ENCODE results near the gene SLC12A3. TPM values are rescaled to one million over a fixed set of nuclear protein-coding genes. Genes with fewer than 3 reads are reported as not detected.
"Not testable (repeated sequence)": the region's sequence is repeated elsewhere in the genome, so short reads cannot be mapped to it uniquely, and the experiment has no call there.

The SLC12A3 gene
- polyA plus RNA-seq, 2 of the 4 experiments (the other 2 are of a cell fraction), result 0.08 to 0.09 TPM

GRCh38 chr16:56933828-56934598 lies 69.0 kb downstream of the SLC12A3 start:
- Histone ChIP-seq H3K4me3 (peak overlapping the region; percentile 99), H3K27ac (peak overlapping the region in 1 of 2 experiments; percentile 94; a peak in 2 of 6 replicates), H3K4me2 (peak overlapping the region; percentile 88), H3K9me3 (no peaks in the 10 kb centered on the region), H3K4me1 (peaks cover 41% of the 10 kb centered on the region)
- WGBS (ENCODE audit: missing lambda C conversion rate), result 65% methylated on average over 8 of the region's 8 CpGs
- no peak for ATAC-seq
- ChIA-PET CTCF (interaction anchor here (0.7 kb wide), 1 partner anchor 67 kb away, joined by 3 read pairs; no protein-coding TSS in a partner anchor), POLR2A (interaction anchor here (0.8 to 1.3 kb wide), 2 partner anchors 8 to 66 kb away, joined by 3 to 4 read pairs; no protein-coding TSS in a partner anchor)
- FAIRE-seq, result no peak
- DNase-seq (ENCODE audit: low read depth in 1 of 2, low spot score in 1 of 2), result no peak
- TF ChIP-seq CEBPB (IDR thresholded peaks at IDR 0.05), result 0 out of 4 replicates have a peak, but pooled peaks of 1 of the 2 experiments have one; percentile 1
- TF ChIP-seq, protein P1, sequence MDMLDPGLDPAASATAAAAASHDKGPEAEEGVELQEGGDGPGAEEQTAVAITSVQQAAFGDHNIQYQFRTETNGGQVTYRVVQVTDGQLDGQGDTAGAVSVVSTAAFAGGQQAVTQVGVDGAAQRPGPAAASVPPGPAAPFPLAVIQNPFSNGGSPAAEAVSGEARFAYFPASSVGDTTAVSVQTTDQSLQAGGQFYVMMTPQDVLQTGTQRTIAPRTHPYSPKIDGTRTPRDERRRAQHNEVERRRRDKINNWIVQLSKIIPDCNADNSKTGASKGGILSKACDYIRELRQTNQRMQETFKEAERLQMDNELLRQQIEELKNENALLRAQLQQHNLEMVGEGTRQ (IDR thresholded peaks at IDR 0.05), result no peak
- no peak for TF ChIP-seq ESRRA (IDR thresholded peaks at IDR 0.05; ENCODE audit: borderline replicate concordance, low read length)

DNA sequence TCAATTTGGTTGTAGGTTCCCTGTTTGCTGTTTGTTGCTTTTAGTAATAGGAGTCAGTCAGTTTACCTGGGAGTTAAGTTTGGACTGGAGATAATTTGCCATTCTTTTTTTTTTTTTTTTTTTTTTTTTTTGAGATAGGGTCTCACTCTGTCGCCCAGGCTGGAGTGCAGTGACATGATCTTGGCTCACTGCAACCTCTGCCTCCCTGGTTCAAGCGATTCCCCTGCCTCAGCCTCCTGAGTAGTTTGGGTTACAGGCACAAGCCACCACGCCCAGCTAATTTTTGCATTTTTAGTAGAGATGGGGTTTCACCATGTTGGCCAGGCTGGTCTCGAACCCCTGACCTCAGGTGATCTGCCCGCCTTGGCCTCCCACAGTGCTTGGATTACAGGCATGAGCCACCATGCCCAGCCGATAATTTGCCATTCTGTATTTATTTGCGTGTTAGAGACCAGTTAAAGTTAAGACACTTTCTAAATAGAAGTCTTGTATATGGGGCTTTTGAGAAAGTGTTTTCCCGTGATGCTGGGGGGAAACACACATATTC lies 69.7 kb downstream of the SLC12A3 start:
- H3K27ac ChIP-seq; H3K9me3 ChIP-seq; POLR2A ChIA-PET; CTCF ChIA-PET; FAIRE-seq; ATAC-seq; DNase-seq (ENCODE audit: low read depth in 1 of 2, low spot score in 1 of 2); H3K4me3 ChIP-seq: not testable (repeated sequence)
- peak overlapping the region; percentile 88 for H3K4me2 ChIP-seq
- H3K4me1 ChIP-seq, result peaks cover 41% of the 10 kb centered on the region
- WGBS (ENCODE audit: missing lambda C conversion rate), result 96% methylated on average over 7 of the region's 8 CpGs

- Histone ChIP-seq H3K9me3 (no peaks in the 10 kb centered on the region), H3K4me1 (peaks cover 41% of the 10 kb centered on the region), H3K4me3 (no peak overlapping the region; the same call in 2 of the 3 replicates), H3K4me2 (peak overlapping the region; percentile 88), H3K27ac (no peak overlapping the region)
- TF ChIP-seq, protein P2, sequence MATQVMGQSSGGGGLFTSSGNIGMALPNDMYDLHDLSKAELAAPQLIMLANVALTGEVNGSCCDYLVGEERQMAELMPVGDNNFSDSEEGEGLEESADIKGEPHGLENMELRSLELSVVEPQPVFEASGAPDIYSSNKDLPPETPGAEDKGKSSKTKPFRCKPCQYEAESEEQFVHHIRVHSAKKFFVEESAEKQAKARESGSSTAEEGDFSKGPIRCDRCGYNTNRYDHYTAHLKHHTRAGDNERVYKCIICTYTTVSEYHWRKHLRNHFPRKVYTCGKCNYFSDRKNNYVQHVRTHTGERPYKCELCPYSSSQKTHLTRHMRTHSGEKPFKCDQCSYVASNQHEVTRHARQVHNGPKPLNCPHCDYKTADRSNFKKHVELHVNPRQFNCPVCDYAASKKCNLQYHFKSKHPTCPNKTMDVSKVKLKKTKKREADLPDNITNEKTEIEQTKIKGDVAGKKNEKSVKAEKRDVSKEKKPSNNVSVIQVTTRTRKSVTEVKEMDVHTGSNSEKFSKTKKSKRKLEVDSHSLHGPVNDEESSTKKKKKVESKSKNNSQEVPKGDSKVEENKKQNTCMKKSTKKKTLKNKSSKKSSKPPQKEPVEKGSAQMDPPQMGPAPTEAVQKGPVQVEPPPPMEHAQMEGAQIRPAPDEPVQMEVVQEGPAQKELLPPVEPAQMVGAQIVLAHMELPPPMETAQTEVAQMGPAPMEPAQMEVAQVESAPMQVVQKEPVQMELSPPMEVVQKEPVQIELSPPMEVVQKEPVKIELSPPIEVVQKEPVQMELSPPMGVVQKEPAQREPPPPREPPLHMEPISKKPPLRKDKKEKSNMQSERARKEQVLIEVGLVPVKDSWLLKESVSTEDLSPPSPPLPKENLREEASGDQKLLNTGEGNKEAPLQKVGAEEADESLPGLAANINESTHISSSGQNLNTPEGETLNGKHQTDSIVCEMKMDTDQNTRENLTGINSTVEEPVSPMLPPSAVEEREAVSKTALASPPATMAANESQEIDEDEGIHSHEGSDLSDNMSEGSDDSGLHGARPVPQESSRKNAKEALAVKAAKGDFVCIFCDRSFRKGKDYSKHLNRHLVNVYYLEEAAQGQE (IDR thresholded peaks at IDR 0.05), result no peak
- TF ChIP-seq MAFK (IDR thresholded peaks at IDR 0.05; ENCODE audit: partially characterized antibody) (no peak), MYC (IDR thresholded peaks at IDR 0.05; ENCODE audit: borderline replicate concordance, low read length) (no peak), ZNF302 (CRISPR knock-in tag; IDR thresholded peaks at IDR 0.05) (no peak)
- DNase-seq (ENCODE audit: low read depth in 1 of 2, low spot score in 1 of 2) (no peak), FAIRE-seq (no peak), ATAC-seq (no peak)
- POLR2A ChIA-PET, result no interaction called here
- CTCF ChIA-PET, result no interaction called here
- 71% methylated on average over 5 of the region's 5 CpGs for WGBS (ENCODE audit: missing lambda C conversion rate)
Observed at GRCh38 chr16:56935201-56935600, 70.2 kb downstream of the SLC12A3 start.

DNA sequence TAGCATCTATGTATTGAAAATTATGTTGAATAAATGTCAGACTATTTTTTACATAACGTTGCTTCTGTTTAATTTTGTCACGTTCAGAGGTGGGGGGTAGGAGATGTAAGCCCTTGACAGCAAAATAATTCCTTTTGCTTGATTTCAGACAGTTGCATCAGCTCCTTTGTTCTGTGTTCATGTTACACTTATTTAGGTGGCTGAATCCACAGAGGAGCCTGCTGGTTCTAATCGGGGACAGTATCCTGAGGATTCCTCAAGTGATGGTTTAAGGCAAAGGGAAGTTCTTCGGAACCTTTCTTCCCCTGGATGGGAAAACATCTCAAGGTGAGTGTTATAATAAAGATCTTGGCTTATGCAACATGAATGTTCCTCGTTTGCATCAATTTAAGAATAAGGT lies 71.5 kb downstream of the SLC12A3 start:
- ChIA-PET CTCF (interaction anchor here (0.8 to 1.7 kb wide), 6 partner anchors 9 to 70 kb away, joined by 3 to 6 read pairs (median 4); no protein-coding TSS in a partner anchor), POLR2A (interaction anchor here (0.6 kb wide), 1 partner anchor 183 kb away, joined by 3 read pairs; no protein-coding TSS in a partner anchor)
- DNase-seq (ENCODE audit: low read depth in 1 of 2, low spot score in 1 of 2), result no peak
- Histone ChIP-seq H3K27ac (peak overlapping the region; percentile 27 to 57; a peak in 4 of 6 replicates), H3K9me3 (no peaks in the 10 kb centered on the region), H3K4me3 (no peak overlapping the region), H3K4me2 (peak overlapping the region; percentile 88; the same call in 2 of the 3 replicates), H3K4me1 (peaks cover 35% of the 10 kb centered on the region)
- 74% methylated on average over 5 of the region's 5 CpGs for WGBS (ENCODE audit: missing lambda C conversion rate)
- ATAC-seq, result no peak
- TF ChIP-seq PHF8 (IDR thresholded peaks at IDR 0.05; ENCODE audit: borderline replicate concordance, low read depth) (no peak), RARB (CRISPR knock-in tag; IDR thresholded peaks at IDR 0.05) (no peak), KDM5A (IDR thresholded peaks at IDR 0.05) (no peak), TP53 (CRISPR knock-in tag; IDR thresholded peaks at IDR 0.05) (no peak), ESRRA (IDR thresholded peaks at IDR 0.05; ENCODE audit: borderline replicate concordance, low read length) (no peak), PBX3 (IDR thresholded peaks at IDR 0.05) (no peak), EHF (CRISPR knock-in tag; IDR thresholded peaks at IDR 0.05) (no peak), EHMT2 (IDR thresholded peaks at IDR 0.05; ENCODE audit: low read depth) (no peak)
- TF ChIP-seq, protein P3, sequence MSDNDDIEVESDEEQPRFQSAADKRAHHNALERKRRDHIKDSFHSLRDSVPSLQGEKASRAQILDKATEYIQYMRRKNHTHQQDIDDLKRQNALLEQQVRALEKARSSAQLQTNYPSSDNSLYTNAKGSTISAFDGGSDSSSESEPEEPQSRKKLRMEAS (IDR thresholded peaks at IDR 0.05), result no peak
- no peak for FAIRE-seq

Data from A549 (cell line).